SK-N-MC (cell line): ENCODE data around the gene RNF113B.

Experiments
- EZH2 ChIP-seq: fragments of 200-600 bp; sonication (generic); IDR thresholded peaks from one replicate; pipeline ENCODE4 v1.6.1; 2017; ENCODE audit warnings: antibody characterized with exemption
- POLR2AphosphoS5 ChIP-seq: IDR thresholded peaks from 2 replicates; pipeline ENCODE4 v1.6.1; 2012; ENCODE audit warnings: mild to moderate bottlenecking, low read depth, low read length, borderline replicate concordance

- TF ChIP-seq POLR2AphosphoS5 (no peak), EZH2 (no peak)
These were observed 30.3 kb upstream of the RNF113B start for GRCh38 chr13:98207416-98207815.
